GM19043 (cell line): ENCODE data around the gene SNX22.

Experiments
- ATAC-seq: cut with Tn5 transposase; IDR thresholded peaks from one replicate; pipeline ENCODE4 v1.9.1; 2021; ENCODE audit warnings: low read depth; ENCODE audit not compliant: unreplicated experiment

SNX22 gene

DNA sequence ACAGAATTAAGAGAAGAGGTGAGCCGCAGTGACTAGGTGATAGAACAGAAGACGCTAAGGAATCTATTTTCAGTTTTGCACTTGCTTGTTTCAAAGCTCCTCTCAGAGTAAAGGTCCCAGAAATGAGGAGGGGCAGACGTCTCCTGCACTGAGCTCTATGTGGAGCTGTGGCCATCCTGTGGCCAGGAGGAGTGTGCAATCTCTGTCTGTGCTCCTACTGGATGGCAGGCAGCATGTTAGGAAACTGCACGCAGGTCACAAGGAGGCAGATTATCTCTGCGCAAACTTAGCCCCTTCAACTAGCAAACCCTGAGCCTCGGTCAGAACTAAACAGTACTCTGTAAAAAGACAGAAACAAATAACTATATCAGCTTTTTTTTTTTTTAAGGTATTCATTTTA is 42.4 kb downstream of the SNX22 start:
- ATAC-seq: no peak

DNA sequence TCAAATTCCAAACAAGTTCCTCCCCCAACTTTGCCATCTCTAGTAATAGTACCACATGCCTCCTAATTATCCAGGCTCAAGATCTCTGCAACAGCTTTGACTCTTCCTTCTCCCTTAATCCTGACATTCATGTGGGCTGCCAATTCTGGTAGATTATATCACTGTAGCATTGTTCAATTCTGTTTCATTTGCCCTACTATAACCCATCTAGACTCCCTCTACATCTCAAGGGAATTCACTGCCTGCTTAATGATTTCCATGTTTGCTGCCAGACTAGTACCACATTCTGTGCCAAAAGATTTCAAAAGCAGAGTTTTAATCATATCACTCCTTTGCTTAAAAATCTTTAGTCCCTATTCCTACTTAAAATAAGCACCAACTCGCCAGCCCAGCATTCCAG is 45.9 kb downstream of the SNX22 start:
- no peak for ATAC-seq

GRCh38 chr15:64205202-64205601 is 53.7 kb downstream of the SNX22 start:
- no peak for ATAC-seq
